Stimulated activated CD4-positive, alpha-beta T cell treated with anti-CD3 and anti-CD28 coated beads, TNF-alpha, amount 100 ng/mL, for 4 hours (primary cell): Measurements from ENCODE around the gene RIC1.
"Not testable (repeated sequence)": the region's sequence is repeated elsewhere in the genome, so short reads cannot be mapped to it uniquely, and the experiment has no call there.

Experiments
- DNase-seq, 3 experiments: peaks; one replicate each; pipeline ENCODE4 v3.0.0-alpha.2; 2020; ENCODE audit warnings: low read depth in 3 of 3

The RIC1 gene

GRCh38 chr9:5787759-5788302 lies 158.9 kb downstream of the RIC1 start:
- DNase-seq = no peak

GRCh38 chr9:5789489-5789888 lies 160.6 kb downstream of the RIC1 start:
- no peak for DNase-seq

- no peak for DNase-seq
These were observed 162.0 kb downstream of the RIC1 start for GRCh38 chr9:5790923-5791322.

GRCh38 chr9:5791870-5792269 lies 163.0 kb downstream of the RIC1 start:
- no peak for DNase-seq

GRCh38 chr9:5793812-5794211 lies 164.9 kb downstream of the RIC1 start:
- DNase-seq = no peak

- no peak for DNase-seq
These were observed 167.4 kb downstream of the RIC1 start for GRCh38 chr9:5796298-5796697.

- no peak for DNase-seq
These were observed 169.7 kb downstream of the RIC1 start for GRCh38 chr9:5798581-5798980.

- DNase-seq = no peak
These were observed 170.4 kb downstream of the RIC1 start for GRCh38 chr9:5799314-5799713.

- DNase-seq = not testable (repeated sequence)
These were observed 171.5 kb downstream of the RIC1 start for GRCh38 chr9:5800378-5800777.

- DNase-seq = no peak
These were observed 172.2 kb downstream of the RIC1 start for GRCh38 chr9:5800969-5801738.

GRCh38 chr9:5801739-5802113 lies 172.8 kb downstream of the RIC1 start:
- no peak for DNase-seq

GRCh38 chr9:5805478-5805877 lies 176.6 kb downstream of the RIC1 start:
- DNase-seq = no peak

GRCh38 chr9:5811751-5812150 lies 182.8 kb downstream of the RIC1 start:
- DNase-seq = no peak

- DNase-seq = no peak
These were observed 184.9 kb downstream of the RIC1 start for GRCh38 chr9:5813824-5814223.

- no peak for DNase-seq
These were observed 186.6 kb downstream of the RIC1 start for GRCh38 chr9:5815461-5815860.

- no peak for DNase-seq
These were observed 189.0 kb downstream of the RIC1 start for GRCh38 chr9:5817862-5818261.

- no peak for DNase-seq
These were observed 189.7 kb downstream of the RIC1 start for GRCh38 chr9:5818424-5819142.

GRCh38 chr9:5819174-5819573 lies 190.3 kb downstream of the RIC1 start:
- DNase-seq = no peak

- DNase-seq = no peak
These were observed 191.5 kb downstream of the RIC1 start for GRCh38 chr9:5820425-5820824.

- DNase-seq = no peak
These were observed 196.3 kb downstream of the RIC1 start for GRCh38 chr9:5825223-5825622.
